Measurements from ENCODE around the gene AEBP2. TPM values are rescaled to one million over a fixed set of nuclear protein-coding genes. Genes with fewer than 3 reads are reported as not detected.
"Not testable (repeated sequence)": the region's sequence is repeated elsewhere in the genome, so short reads cannot be mapped to it uniquely, and the experiment has no call there.

AEBP2 gene
- total and polyA plus RNA-seq, 2 of the 4 experiments (the other 2 are of a cell fraction): 15.5 to 21.7 TPM

DNA sequence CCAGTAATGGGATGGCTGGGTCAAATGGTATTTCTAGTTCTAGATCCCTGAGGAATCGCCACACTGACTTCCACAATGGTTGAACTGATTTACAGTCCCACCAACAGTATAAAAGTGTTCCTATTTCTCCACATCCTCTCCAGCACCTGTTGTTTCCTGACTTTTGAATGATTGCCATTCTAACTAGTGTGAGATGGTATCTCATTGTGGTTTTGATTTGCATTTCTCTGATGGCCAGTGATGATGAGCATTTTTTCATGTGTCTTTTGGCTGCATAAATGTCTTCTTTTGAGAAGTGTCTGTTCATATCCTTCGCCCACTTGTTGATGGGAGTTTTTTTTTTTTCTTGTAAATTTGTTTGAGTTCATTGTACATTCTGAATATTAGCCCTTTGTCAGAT lies 9.8 kb upstream of the AEBP2 start:
- H3K27ac ChIP-seq (ENCODE audit: insufficient read depth, low read length); H3K56ac ChIP-seq (ENCODE audit: extremely low read depth, insufficient read depth, low read length); DNase-seq; BruUV-seq (replicated peaks); H3K4me3 ChIP-seq (ENCODE audit: insufficient read depth, low read depth, low read length); H3K27me3 ChIP-seq (ENCODE audit: control insufficient read depth, insufficient read depth, low read length); H2BK20ac ChIP-seq (ENCODE audit: low read depth, low read length); POLR2A ChIA-PET (ENCODE audit: unreplicated experiment); H3K36me3 ChIP-seq (ENCODE audit: control insufficient read depth, insufficient read depth, low read length); H3K79me1 ChIP-seq (ENCODE audit: low read depth in 1 of 2, low read length in 2 of 2); H2BK120ac ChIP-seq (ENCODE audit: low read depth, low read length); H3K4ac ChIP-seq (ENCODE audit: low read depth, low read length); ATAC-seq (ENCODE audit: low read depth); dilution Hi-C loops (cut with HindIII; ENCODE audit: low sequenced_read_pairs, unreplicated experiment); H3K14ac ChIP-seq (replicated peaks; ENCODE audit: low read depth, low read length); H3K9me1 ChIP-seq (ENCODE audit: insufficient read depth, low read length); H2AK5ac ChIP-seq (ENCODE audit: low read depth, low read length); H3K23ac ChIP-seq (ENCODE audit: low read depth, low read length); H4K8ac ChIP-seq (ENCODE audit: low read depth in 2 of 2, low read length in 2 of 2); H2BK5ac ChIP-seq (ENCODE audit: low read depth, low read length, poor library complexity, severe bottlenecking); H4K5ac ChIP-seq (ENCODE audit: low read depth, low read length); intact Hi-C loops (cut with micrococcal nuclease); H4K20me1 ChIP-seq (ENCODE audit: insufficient read depth, low read length); CTCF ChIA-PET; H3K18ac ChIP-seq (ENCODE audit: low read depth, low read length); H2BK15ac ChIP-seq (ENCODE audit: low read depth, low read length); H2AFZ ChIP-seq (replicated peaks; ENCODE audit: low read length, poor library complexity); H3K9me3 ChIP-seq (ENCODE audit: control insufficient read depth, insufficient read depth, low read length); in situ Hi-C loops (cut with MboI; ENCODE audit: low sequenced_read_pairs); H2AK9ac ChIP-seq (replicated peaks; ENCODE audit: low read depth, low read length, poor library complexity); H3K4me2 ChIP-seq (ENCODE audit: low read depth, low read length); H4K91ac ChIP-seq (ENCODE audit: insufficient read depth, low read depth, low read length); H3K9ac ChIP-seq (ENCODE audit: low read depth, low read length): not testable (repeated sequence)
- peaks cover 10% of the 10 kb centered on the region for H3K4me1 ChIP-seq (ENCODE audit: control insufficient read depth, insufficient read depth, low read length)
- WGBS, 2 experiments (ENCODE audit: extremely low coverage in 2 of 2, insufficient read length in 1 of 2): no CpG with 5 or more reads among the region's 2 CpGs

Measured in IMR-90 (cell line).